Measurements from ENCODE around the gene THOC6.
A peak's percentile ranks its signal among the peaks of the same experiment; 100 is the strongest.

THOC6 gene

DNA sequence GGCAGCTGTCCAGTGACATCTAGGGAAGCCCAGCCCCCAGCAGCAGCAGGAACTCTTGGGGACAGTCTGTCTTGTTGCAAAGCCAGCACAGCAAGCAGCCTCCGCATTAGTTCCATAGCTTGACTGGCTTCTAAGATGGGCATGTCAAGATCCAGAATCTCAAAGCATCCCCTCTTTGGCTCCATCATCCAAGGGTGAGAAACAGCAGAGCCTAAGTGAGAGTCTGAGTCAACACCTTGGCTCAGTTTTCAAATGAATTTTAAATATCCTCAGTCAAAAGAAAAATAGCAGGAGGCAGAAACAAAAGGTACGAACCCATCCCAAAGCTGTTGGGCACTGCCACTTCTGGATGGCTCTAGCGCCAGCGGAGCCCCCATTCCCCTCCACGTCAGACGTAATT, 8.9 kb upstream of the THOC6 start:
- TF ChIP-seq CEBPB (IDR thresholded peaks at IDR 0.05) (no peak), RAD21 (IDR thresholded peaks at IDR 0.05; ENCODE audit: low read depth) (no peak), EP300 (IDR thresholded peaks at IDR 0.05; ENCODE audit: borderline replicate concordance) (no peak), CREB1 (IDR thresholded peaks at IDR 0.05; ENCODE audit: low read depth) (no peak), FOXM1 (IDR thresholded peaks at IDR 0.05; ENCODE audit: borderline replicate concordance, low read depth) (no peak), TCF12 (IDR thresholded peaks at IDR 0.05; ENCODE audit: low read depth) (no peak), YY1 (IDR thresholded peaks at IDR 0.05; ENCODE audit: low read depth) (no peak), NFIC (IDR thresholded peaks at IDR 0.05) (no peak), ZBTB7A (IDR thresholded peaks at IDR 0.05; ENCODE audit: low read depth) (no peak), EGR1 (IDR thresholded peaks at IDR 0.05) (no peak), TEAD4 (IDR thresholded peaks at IDR 0.05) (no peak), TAF1 (IDR thresholded peaks at IDR 0.05; ENCODE audit: low read depth) (no peak), MAX (IDR thresholded peaks at IDR 0.05) (no peak)
- TF ChIP-seq, protein P1, sequence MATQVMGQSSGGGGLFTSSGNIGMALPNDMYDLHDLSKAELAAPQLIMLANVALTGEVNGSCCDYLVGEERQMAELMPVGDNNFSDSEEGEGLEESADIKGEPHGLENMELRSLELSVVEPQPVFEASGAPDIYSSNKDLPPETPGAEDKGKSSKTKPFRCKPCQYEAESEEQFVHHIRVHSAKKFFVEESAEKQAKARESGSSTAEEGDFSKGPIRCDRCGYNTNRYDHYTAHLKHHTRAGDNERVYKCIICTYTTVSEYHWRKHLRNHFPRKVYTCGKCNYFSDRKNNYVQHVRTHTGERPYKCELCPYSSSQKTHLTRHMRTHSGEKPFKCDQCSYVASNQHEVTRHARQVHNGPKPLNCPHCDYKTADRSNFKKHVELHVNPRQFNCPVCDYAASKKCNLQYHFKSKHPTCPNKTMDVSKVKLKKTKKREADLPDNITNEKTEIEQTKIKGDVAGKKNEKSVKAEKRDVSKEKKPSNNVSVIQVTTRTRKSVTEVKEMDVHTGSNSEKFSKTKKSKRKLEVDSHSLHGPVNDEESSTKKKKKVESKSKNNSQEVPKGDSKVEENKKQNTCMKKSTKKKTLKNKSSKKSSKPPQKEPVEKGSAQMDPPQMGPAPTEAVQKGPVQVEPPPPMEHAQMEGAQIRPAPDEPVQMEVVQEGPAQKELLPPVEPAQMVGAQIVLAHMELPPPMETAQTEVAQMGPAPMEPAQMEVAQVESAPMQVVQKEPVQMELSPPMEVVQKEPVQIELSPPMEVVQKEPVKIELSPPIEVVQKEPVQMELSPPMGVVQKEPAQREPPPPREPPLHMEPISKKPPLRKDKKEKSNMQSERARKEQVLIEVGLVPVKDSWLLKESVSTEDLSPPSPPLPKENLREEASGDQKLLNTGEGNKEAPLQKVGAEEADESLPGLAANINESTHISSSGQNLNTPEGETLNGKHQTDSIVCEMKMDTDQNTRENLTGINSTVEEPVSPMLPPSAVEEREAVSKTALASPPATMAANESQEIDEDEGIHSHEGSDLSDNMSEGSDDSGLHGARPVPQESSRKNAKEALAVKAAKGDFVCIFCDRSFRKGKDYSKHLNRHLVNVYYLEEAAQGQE (IDR thresholded peaks at IDR 0.05; ENCODE audit: low read depth): no peak
- TF ChIP-seq, protein P2, sequence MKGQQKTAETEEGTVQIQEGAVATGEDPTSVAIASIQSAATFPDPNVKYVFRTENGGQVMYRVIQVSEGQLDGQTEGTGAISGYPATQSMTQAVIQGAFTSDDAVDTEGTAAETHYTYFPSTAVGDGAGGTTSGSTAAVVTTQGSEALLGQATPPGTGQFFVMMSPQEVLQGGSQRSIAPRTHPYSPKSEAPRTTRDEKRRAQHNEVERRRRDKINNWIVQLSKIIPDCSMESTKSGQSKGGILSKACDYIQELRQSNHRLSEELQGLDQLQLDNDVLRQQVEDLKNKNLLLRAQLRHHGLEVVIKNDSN (IDR thresholded peaks at IDR 0.05): no peak

DNA sequence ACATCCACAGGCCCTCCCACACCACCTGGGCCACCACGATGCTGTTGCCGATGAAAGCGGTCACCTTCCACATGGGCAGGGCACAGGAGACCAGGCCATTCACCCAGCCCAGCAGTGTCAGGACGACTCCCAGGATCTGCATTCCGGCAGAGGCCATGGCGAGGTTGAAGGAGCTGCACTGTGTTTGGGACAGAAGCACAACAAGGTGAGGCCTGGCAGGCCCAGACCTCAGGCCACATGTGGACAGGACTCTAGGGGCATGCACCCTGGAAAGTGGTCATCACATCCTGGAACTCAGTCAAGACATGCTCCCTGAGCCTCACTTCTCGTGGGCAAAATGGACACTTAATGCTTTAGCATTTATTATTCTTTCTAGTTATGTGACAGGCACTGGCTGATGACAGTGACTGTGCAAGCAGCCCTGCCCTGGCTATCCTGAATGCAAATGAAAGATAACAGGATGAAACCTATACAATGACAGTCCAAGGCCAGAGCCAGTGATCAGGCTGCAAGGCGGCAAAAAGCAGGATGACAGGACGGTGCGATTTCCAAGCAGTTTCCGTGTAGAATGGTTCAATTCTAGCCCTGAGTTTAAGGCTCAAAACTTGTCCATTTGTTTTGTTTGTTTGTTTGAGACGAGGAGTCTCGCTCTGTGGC, 7.8 kb upstream of the THOC6 start:
- TF ChIP-seq EGR1 (IDR thresholded peaks at IDR 0.05) (no peak), EP300 (IDR thresholded peaks at IDR 0.05; ENCODE audit: borderline replicate concordance) (no peak)

GRCh38 chr16:3017344-3017743, 6.5 kb upstream of the THOC6 start:
- TF ChIP-seq CREB1 (IDR thresholded peaks at IDR 0.05; ENCODE audit: low read depth) (no peak), EP300 (IDR thresholded peaks at IDR 0.05; ENCODE audit: borderline replicate concordance) (no peak), NFIC (IDR thresholded peaks at IDR 0.05) (no peak), MAX (IDR thresholded peaks at IDR 0.05) (no peak), TCF12 (IDR thresholded peaks at IDR 0.05; ENCODE audit: low read depth) (no peak), RAD21 (IDR thresholded peaks at IDR 0.05; ENCODE audit: low read depth) (no peak), CEBPB (IDR thresholded peaks at IDR 0.05) (no peak), FOXM1 (IDR thresholded peaks at IDR 0.05; ENCODE audit: borderline replicate concordance, low read depth) (no peak), ZBTB7A (IDR thresholded peaks at IDR 0.05; ENCODE audit: low read depth) (no peak)
- TF ChIP-seq, protein P1 (IDR thresholded peaks at IDR 0.05; ENCODE audit: low read depth): no peak

- no peak for TF ChIP-seq TCF12 (IDR thresholded peaks at IDR 0.05; ENCODE audit: low read depth)
- TF ChIP-seq CEBPB (IDR thresholded peaks at IDR 0.05): no peak
- no peak for TF ChIP-seq YY1 (IDR thresholded peaks at IDR 0.05; ENCODE audit: low read depth)
- TF ChIP-seq, protein P1 (IDR thresholded peaks at IDR 0.05; ENCODE audit: low read depth): no peak
- no peak for TF ChIP-seq FOXM1 (IDR thresholded peaks at IDR 0.05; ENCODE audit: borderline replicate concordance, low read depth)
- TF ChIP-seq EGR1 (IDR thresholded peaks at IDR 0.05): no peak
- no peak for TF ChIP-seq NFIC (IDR thresholded peaks at IDR 0.05)
- no peak for TF ChIP-seq MAX (IDR thresholded peaks at IDR 0.05)
- TF ChIP-seq, protein P2 (IDR thresholded peaks at IDR 0.05): no peak
- TF ChIP-seq ZBTB7A (IDR thresholded peaks at IDR 0.05; ENCODE audit: low read depth): 0 out of 2 replicates have a peak, but pooled peaks have one; percentile 34
- no peak for TF ChIP-seq TAF1 (IDR thresholded peaks at IDR 0.05; ENCODE audit: low read depth)
- TF ChIP-seq TEAD4 (IDR thresholded peaks at IDR 0.05): no peak
- no peak for TF ChIP-seq EP300 (IDR thresholded peaks at IDR 0.05; ENCODE audit: borderline replicate concordance)
- 0 out of 2 replicates have a peak, but pooled peaks have one; percentile 3 for TF ChIP-seq RAD21 (IDR thresholded peaks at IDR 0.05; ENCODE audit: low read depth)
- no peak for TF ChIP-seq CREB1 (IDR thresholded peaks at IDR 0.05; ENCODE audit: low read depth)
Measured at GRCh38 chr16:3017794-3018506, 5.9 kb upstream of the THOC6 start, which contains the start of gene CLDN6. TSS of gene CLDN6 (minus strand) at chr16:3018183. CDS start at chr16:3016021, 2,162 bp downstream.

All from Ishikawa (cell line).